HEK293T (cell line): Measurements from ENCODE around the gene MYPOP.

Source experiments
- ARNT ChIP-seq: fragments of 450-650 bp; IDR thresholded peaks from 2 replicates; pipeline ENCODE4 v1.6.1; 2017; ENCODE audit warnings: mild to moderate bottlenecking
- BHLHE40 ChIP-seq: fragments of 450-650 bp; IDR thresholded peaks from 2 replicates; pipeline ENCODE4 v1.6.1; 2016; ENCODE audit warnings: mild to moderate bottlenecking, moderate library complexity, borderline replicate concordance
- L3MBTL2 ChIP-seq: fragments of 450-650 bp; conservative IDR thresholded peaks from 2 replicates; pipeline ENCODE4 v1.6.1; 2016; ENCODE audit warnings: mild to moderate bottlenecking
- SP1 ChIP-seq: fragments of 450-650 bp; IDR thresholded peaks from 2 replicates; pipeline ENCODE4 v1.6.1; 2017
- TARDBP ChIP-seq: fragments of 450-650 bp; IDR thresholded peaks from 2 replicates; pipeline ENCODE4 v1.6.1; 2016

GRCh38 chr19:45890877-45891276, 11.5 kb downstream of the MYPOP start:
- TF ChIP-seq L3MBTL2 (no peak), SP1 (no peak), BHLHE40 (no peak), TARDBP (no peak), ARNT (no peak)
